NCI-H146 treated with DMSO at 0.1 percent for 48 hours (cell line): ENCODE measurements around the gene ADSL.

Experiments used
- DNase-seq: peaks from one replicate; lab custom pipeline; 2025; ENCODE audit not compliant: unreplicated experiment; lab: John Stamatoyannopoulos, UW

Gene ADSL

DNA sequence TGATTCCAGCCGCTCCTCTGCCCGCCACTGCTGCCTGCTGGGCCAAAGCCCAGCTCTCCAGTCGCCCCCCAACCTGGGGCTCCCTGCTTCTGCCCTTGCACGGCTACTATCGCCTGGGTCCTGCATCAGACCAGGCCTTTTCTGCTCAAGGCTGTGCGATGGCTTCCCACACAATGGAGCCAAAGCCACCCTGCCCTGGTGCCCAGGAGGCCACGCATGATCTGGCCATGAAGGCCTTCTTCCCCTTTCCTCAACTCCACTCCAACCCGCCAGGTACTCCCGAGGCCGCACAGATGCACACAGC lies 69.9 kb downstream of the ADSL start:
- no peak for DNase-seq

DNA sequence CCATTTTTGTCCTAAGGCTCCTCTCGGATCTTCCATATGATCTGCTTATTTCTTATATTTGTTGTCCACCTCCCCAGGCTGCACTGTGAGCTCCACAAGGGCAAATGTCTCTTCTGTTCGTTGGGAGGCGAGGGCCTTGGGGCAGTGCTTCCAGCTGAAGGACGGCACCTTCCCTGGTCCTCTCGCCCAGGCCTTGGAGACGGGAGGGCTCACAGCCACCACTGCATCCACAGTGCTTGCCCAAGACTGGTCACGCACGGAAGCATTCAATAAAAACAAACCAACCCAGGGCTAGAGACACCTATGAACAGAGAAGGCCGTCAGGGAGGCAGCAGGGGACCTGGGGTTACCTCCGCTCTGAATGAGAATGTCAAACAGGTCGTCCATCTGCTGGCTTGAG lies 70.3 kb downstream of the ADSL start:
- DNase-seq, result no peak

DNA sequence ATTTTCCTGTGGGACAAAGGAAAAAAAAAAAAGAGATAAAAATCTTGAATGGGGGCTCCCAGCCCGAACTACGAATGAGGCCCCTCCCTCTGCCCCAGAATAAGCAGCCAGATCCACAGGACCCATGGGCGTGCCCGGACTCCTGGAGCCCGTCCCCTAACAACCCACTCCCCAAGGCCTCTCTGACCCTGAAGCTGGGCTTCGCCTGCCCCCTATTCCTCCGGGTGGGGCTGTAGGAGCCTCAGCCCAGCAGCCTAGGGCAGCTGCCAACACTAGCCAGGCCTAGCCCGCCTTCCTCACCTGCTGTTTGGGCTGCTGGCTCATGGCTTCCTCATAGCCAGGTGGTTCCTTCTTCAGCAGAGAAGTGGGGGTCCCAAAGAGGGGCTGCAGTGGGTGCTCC lies 70.7 kb downstream of the ADSL start:
- no peak for DNase-seq

DNA sequence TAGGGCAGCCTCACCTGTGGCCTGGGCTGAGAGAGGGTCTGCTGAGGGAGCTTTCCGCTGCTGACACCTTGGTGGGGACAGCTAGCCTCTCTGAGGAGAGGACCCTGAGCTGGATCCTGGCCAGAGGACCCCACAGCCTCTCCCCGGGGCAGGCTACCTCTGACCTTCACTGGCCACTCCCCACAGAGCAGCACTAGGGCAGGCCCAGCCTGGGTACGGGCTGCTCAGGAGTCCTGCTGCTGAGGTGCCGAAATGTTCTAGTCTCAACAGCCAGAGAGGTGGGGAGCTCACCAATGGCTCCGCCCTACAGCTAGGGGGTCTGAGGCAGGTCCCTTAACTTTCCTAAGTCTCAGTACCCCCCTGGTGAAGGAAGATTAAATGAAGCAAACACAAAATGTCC lies 71.6 kb downstream of the ADSL start:
- DNase-seq, result no peak

DNA sequence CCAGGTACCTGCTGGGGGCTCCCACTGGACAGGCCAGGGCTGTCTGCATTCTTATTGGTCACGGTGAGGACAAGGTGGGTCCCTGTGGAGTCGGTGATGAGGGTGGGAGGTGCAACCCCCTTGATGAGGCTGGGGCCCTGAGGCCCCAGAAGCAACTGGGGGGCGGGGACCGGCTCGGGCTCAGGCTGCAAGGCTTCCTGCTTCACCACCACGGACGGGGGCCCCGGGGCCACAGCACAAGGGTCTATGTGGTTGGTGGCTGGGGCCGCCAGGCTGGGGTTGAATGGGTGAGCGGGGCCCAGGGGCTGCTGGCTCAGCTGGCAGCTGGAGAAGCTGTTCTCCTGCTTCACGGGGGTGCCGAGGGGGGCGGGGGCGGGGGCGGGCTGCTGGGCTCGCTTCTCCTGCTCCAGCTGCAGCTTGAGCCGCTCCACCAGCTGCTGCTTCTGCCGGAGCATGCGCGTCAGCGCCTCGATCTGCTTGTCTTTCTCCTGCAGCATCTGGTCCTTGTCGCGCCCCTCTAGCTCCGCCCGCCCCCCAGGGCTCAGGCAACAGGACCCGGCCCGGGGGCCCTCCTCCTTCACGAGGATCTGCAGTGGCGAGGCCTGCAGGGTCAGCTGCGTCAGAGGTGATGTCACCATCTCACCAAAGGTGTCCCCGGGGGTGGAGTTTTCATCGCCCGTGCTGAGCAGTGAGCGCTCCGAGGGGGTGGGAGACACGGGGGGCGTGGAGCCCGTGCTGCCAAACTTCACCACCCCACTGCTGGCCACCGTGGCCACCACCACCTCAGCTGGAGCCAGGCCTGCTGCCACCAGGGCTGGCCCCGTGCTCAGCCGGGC lies 72.3 kb downstream of the ADSL start:
- no peak for DNase-seq

DNA sequence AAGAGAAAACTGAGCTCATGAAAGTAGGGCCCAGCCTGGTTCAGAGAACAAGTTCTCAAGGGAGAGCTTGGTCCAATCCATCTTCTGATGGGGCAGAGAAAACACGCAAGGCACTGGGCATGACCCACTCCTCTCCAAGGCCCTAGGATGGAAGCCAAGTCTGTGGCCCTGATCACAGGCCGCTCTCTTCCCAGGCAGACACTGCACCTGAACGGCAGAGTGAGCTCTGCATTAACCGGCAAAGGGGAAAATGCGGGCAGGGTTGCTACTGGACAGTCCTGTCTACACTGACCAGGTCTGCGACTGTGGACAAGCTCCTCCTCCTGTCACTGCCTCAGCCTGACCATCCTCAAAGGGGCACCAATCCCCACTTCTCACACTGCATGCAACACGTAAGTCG lies 73.4 kb downstream of the ADSL start:
- DNase-seq, result no peak

DNA sequence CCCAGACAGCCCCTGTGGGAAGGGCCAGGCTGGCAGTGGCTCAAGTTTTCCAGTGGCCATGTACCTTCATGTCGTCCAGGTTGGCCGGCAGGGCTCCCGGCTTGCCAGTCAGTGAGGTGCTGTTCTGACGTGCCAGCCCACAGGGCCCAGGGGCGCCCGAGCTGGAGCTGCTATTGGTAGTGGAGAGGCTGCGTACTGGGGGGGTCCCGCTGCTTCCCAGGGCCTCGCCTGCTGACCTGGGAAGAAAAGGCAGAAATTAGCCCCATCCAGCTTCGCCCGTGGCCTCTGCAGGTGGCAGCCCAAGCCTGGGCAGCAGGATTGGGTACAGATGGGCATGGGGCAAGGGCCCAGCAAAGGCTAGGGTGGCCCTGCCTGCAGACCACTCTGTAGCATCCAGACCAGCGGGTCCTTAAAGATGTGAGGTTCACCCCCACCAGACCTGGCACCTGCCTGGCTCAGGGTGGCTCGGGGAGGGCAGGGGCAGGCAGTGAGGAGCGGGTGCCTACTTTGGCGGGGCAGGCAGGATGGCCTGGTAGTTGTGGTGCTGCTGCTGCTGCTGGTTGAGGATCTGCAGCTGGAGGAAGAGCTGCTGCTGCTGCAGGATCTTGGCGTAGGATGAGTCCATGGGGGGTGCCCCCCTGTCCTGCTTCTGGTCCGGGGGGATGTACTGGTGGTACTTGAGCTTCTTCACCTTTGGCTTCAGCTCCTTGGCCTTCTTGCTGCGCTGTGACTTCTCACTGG lies 74.2 kb downstream of the ADSL start:
- DNase-seq, result no peak

DNA sequence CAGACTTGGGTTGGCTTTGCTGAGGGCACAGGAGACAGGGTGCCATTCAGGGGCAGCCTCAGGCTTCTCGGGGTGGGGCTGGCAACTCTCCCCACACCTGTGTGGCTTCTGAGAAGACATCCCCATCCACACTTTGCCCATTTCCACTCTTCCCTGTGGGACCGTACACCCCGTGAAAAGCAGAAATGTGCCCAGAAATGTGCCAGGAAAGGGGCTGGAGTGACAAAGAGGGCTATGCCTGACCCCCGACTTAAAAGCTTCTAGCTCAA lies 74.7 kb downstream of the ADSL start:
- no peak for DNase-seq

DNA sequence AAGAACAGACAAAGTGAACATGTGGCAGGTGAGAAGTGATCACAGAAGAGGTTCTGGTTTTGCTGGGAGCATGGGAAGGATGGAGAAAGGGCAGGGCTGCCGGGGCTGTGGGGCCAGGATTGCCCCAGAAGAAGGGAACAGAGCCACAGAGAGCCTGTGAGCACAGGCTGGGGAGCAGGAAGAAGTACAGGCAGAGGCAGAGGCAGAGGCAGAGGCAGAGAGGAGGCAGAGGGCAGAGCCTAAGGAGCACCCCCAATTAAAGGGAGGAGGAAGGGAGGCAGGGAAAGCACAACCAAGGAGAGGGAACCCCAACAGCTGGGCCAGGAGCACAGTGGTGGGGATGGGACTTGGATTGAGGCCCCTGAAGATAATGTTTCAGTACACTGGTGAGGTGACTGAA lies 75.6 kb downstream of the ADSL start:
- DNase-seq, result no peak

DNA sequence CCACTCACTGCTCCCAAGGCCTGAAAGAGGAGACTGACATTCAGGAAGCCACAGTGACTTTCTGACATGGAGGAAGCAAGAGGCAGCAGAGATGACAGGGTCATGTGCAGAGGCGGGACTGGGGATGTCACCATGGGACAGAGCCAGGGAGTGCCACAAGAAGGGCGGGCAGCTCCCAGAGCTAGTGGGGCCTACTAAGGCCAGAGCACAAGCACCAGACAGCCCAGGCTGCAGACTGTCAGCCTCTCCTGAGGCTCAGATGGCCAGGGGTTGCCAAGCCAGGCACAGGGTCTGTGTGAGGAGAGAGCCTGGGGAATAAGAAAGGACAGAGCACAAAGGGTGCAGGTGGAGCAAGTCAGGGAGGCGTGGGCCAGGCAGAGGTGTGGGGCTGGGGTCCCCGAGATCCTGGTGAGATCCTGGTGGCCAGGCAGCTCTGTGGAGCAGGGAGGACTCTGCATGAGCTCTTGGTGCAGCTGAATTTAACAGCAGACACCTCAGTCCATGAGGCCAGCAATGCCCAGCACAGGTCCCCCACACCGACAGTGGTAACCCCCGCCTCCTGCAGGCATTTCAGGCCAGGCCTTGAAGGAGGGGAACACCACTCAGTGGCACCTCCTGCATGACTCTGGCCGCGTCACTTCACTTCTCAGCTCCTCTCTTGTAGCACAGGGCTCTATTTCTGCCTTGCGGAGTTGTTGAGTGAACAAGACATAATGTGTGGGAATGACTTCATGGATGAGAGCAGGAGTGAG lies 76.4 kb downstream of the ADSL start:
- DNase-seq, result no peak

DNA sequence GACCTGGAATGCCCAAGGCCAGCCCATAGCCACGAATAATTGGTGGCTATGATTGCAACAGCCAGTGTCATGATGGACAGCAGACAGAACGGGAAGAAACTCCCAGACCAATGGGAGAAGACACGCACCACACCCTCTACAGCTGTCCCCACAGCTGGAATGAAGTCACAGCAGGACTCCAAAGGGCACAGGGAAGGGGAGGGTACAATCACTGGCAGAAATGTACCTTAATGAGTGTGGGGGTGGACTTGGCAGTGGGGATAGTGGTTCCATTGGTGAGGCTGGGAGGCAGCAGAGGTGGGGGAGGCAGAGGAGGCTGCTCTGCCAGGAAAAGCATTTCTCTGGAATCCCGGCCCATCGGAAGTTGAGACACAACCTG lies 77.0 kb downstream of the ADSL start:
- no peak for DNase-seq

DNA sequence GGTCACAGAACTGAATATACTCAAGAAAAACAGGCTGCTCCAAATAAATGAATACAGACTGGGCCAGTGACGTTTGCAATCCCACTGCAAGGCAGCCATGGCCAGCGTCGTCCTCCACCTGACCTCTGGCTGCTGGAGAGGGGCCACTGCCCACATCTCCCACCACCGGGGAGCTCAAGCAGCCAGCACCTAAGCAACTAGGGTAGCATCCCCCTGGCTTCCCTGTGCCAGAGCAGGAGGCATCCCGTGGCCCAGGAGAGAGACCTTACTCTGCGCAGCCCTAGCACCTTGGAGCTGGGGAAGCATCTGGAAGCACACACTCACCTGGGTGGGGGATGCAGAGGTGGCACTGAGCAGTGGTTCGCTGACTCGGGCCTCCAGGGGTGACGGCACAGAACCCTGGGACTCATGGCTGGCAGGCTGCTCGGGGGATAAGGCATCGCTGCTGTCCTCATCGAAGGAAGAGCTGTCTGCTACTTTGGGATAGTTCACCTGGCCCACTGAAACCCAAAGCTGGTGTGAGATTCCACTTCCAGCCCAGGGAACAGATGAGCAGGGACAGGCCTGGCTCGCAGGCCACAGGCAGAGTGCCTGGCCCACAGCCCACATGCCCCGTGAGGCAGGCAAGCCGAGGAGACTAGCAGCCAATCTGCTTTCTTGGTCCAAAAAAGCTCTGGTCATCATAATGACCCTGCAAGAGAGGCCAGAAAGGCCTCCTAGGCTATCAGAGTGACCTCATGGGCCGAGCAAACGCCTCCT lies 77.8 kb downstream of the ADSL start:
- DNase-seq, result no peak

DNA sequence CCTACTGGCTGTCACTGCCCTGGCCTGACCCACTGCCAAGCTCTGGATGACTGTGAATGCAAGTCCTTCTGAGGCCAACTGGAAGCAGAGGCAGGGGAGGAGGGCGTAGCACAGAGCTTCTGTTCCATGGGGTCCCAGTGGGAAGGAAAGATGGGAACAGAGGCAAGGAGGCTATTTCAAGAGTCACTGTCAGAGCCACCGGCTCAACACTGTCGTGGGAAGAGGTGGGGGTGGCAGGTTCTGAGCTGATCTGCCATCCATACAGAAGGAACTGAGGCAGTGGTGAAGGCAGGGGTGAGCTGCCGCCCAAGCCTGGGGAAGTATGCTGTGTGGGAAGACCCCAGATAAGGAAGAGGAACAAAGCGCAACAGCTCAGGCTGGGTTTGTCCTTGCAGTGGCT lies 78.8 kb downstream of the ADSL start:
- no peak for DNase-seq

DNA sequence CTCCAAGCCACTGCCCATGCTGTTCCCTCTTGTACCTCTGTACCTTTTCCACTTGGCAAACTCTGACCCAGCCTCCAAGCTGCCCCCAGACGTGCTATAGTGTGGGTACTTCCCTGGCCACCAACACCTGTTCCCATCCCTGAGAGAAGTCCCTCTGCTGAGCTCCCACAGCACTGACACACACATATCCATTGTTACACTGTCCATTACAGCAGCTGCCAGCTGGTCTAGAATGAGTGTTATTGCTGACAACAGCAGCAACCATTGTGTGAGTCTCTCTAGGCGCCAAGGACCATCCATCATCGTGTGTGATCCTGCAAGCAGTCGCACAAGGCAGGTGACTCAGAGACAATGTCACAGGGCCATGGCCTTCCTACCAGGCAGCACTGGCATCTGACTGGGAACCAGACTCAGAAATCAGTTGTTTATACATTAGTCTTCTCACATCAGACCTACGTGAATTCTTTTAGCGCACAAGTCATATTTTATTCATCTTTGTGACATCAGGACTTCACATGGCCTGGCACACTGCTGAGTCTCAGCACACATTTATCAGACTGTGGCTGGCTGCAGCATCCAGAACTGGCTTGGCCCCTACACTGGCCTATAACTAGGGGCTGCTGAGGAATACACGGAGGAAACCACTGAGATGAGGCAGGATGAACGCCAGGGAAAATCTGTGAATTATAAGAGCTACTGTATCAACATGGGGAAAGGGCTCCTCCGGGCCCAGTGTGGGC lies 80.5 kb downstream of the ADSL start:
- DNase-seq, result peak; percentile 57

DNA sequence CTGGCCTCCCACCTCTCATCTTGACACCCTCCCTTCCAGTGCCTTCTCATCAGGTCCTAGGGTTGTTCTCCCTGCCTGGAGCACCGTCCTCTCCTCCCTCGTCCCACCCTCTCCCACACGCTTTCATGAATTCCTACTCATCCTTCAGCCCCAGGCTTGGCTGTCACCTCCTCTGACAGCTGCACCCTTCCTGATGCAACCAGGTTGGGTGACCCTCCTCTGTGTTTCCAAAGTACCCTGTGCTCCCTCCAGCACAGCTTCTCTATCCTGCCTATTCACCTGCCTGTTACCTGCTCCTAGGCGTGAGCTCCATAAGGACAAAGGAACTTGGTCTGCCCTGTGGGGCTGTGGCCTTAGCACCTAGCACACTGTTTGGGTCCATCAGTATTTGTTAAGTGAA lies 82.5 kb downstream of the ADSL start:
- DNase-seq, result no peak

DNA sequence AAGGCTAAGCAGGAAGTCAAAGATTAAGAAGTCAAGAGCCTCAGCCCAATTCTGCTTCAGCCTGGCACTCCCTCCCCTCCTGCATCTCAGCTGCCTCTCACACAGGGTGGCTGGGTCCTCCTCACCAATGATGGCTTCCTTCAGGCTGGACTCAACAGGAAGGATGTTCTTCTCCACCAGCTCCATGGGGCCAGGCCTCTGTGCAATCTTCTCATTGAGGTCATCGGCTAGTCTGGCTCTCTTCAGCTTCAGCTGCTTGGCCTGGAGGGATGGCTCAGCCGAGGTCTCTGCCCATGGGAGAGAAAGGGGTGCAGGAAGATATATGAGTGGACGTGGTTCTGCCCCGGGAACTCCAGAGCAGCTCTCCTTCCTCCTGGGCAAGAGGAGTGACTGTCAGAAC lies 83.2 kb downstream of the ADSL start:
- DNase-seq, result no peak

DNA sequence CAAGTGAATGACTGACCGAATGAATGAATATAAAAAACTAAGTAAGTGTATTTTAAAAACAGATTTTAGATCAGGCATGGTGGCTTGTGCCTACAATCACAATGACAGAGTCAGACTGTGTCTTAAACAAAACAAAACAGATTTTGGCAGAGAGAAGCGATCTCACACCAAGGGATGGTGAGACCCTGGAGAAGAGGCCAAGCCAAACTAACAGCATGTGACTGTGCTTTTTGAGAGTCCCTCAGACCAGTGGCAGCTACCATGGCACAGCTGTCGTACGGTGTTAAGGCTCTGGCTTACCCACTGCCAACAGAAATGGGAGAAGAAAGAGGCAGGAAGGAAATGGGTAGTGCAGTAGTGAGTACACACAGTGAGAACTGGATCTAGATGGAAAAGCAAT lies 84.7 kb downstream of the ADSL start:
- no peak for DNase-seq

DNA sequence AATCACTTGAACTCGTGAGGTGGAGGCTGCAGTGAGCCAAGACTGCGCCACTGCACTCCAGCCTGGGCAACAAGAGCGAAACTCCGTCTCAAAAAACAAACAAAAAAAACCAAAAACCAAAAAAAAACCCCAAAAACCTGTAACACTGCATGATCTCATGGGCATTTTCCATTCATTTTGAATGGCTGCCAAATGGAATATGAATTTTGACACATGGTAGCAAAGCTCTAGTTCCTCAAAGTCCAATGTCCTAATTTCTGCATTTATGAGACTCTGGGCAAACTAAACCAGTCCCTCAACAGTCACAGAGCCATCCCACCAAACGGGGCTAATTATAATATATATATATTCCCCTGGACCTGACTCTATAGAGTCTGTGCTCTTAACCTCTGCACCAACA lies 85.9 kb downstream of the ADSL start:
- no peak for DNase-seq

DNA sequence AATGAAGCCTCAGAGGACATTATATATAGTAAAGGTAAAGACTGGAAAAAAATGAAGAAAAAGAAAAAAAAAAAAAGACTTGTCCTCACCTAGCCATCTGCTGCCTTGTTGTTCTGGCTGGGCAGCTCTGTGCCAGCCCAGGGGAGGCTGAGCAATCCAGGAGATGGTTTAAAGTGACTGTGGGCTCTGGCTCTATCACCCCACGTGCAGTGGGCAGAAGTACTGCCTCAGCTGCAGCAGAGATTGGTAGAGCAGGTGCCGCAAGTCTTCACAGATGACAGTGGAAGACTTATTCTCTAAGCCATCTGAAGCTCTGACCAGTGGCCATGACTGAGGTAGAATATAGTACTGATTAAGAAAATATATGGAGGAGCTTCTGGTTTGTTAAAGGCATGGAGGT lies 86.3 kb downstream of the ADSL start:
- no peak for DNase-seq

DNA sequence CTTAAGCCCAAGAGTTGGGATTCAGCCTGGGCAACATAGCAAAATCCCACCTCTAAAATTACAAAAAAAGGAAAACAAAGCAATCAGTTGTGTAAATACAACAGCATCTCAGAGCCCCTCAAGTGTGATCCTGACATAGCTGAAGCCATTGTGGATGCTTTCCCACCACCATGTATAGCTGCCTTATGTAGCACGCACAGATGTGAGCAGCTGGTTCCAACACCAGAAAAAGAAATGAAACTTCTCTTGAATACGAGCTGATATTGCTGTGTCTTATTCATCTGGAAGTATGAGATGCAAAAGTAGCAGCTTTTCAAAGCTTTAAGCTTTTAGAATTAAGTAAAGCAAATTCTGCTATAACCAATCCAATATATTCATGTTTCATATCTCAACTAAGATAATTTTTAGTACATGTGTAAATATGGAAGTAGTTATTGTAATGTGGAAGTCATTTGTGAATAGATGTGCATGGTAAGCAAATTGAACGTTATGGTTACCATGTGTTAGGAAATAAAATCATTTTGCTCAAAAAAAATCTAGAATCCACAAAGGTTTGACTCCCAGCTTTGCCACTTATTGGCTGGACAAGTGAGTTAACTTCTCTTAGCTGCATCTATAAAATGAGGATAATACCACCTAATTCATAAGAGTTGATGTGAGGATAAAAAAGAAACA lies 87.3 kb downstream of the ADSL start:
- DNase-seq, result no peak

DNA sequence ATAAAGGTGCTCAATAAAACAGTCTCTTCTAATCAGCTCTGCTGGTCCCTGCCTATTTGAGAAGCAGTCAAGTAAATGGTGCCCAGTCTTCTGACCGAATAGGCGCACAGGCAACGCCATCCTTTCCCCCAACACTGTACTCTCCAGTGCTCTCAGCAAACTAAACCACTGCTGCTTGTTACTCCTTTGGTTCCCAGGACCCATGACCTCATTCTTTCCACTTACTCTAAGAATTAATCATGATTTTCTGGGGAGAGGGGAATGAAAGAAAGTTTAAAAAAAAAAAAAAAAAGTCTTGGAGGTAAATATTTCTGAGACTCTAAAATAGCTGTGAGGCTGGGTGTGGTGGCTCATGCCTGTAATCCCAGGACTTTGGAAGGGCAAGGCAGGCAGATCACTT lies 87.8 kb downstream of the ADSL start:
- no peak for DNase-seq
